Cardiac septum (tissue), 1 donor: Measurements from ENCODE around the gene TMEM184C. TPM values are rescaled to one million over a fixed set of nuclear protein-coding genes. Genes with fewer than 3 reads are reported as not detected.
A peak's percentile ranks its signal among the peaks of the same experiment; 100 is the strongest.

Source experiments
- DNase-seq: peaks from one replicate; pipeline ENCODE4 v3.0.0-alpha.2; 2020; ENCODE audit warnings: low spot score
- intact Hi-C: fragments of 100-400 bp; cut with DNase I; formaldehyde crosslinking; loops from one replicate; pipeline ENCODE4 v1.14.0; 2022
- total RNA-seq: library from RNA; stranded (reverse); fragmentation: NEBNext Ultra II Directional; extraction: Animal tissue kit (Norgen Biotek cat#: 25700); gene quantifications from one replicate; pipeline ENCODE4 v1.2.1, GENCODE V29; 2021
- donor health status: DM: no; HTN: no; CAD: no.

TMEM184C gene
- total RNA-seq, 1 donor from 2014 or later: 19.0 TPM

GRCh38 chr4:147640331-147640730 is 23.1 kb downstream of the TMEM184C start:
- intact Hi-C loops: no loop called here
- no peak for DNase-seq

GRCh38 chr4:147643616-147644015 is 26.4 kb downstream of the TMEM184C start:
- intact Hi-C loops: no loop called here

GRCh38 chr4:147644471-147644870 is 27.3 kb downstream of the TMEM184C start:
- DNase-seq: no peak
- intact Hi-C loops: no loop called here

More at GRCh38 chr4:147643616-147644015, 26.4 kb downstream of the TMEM184C start:
- no peak for DNase-seq

- no peak for DNase-seq
- intact Hi-C loops: no loop called here
Measured at GRCh38 chr4:147645099-147645498, 27.9 kb downstream of the TMEM184C start.

GRCh38 chr4:147648656-147649055 is 31.5 kb downstream of the TMEM184C start:
- no peak for DNase-seq
- intact Hi-C loops: no loop called here

- no peak for DNase-seq
- intact Hi-C loops: no loop called here
Measured at GRCh38 chr4:147651563-147651962, 34.4 kb downstream of the TMEM184C start.

GRCh38 chr4:147655639-147656038 is 38.4 kb downstream of the TMEM184C start:
- intact Hi-C loops: no loop called here
- no peak for DNase-seq

- intact Hi-C loops: no loop called here
- no peak for DNase-seq
Measured at GRCh38 chr4:147658501-147658900, 41.3 kb downstream of the TMEM184C start.

- no peak for DNase-seq
- intact Hi-C loops: no loop called here
Measured at GRCh38 chr4:147674073-147674472, 56.9 kb downstream of the TMEM184C start.

- intact Hi-C loops: no loop called here
- no peak for DNase-seq
Measured at GRCh38 chr4:147674496-147674895, 57.3 kb downstream of the TMEM184C start.

GRCh38 chr4:147678106-147678505 is 60.9 kb downstream of the TMEM184C start:
- intact Hi-C loops: no loop called here
- no peak for DNase-seq

- DNase-seq: no peak
- intact Hi-C loops: no loop called here
Measured at GRCh38 chr4:147678796-147679549, 61.8 kb downstream of the TMEM184C start.

- no peak for DNase-seq
Measured at GRCh38 chr4:147682755-147683154, 65.6 kb downstream of the TMEM184C start.

GRCh38 chr4:147683188-147683591 is 66.0 kb downstream of the TMEM184C start:
- intact Hi-C loops: loop anchor here (5.0 kb wide), 1 partner anchor 66 kb away; the partner anchor contains the start of gene TMEM184C
- DNase-seq: no peak

More at GRCh38 chr4:147682755-147683154, 65.6 kb downstream of the TMEM184C start:
- intact Hi-C loops: loop anchor here (5.0 kb wide), 1 partner anchor 65 kb away; the partner anchor contains the start of gene TMEM184C

- peak; percentile 96 for DNase-seq
- intact Hi-C loops: loop anchor here (5.0 kb wide), 1 partner anchor 67 kb away; the partner anchor contains the start of gene TMEM184C
Measured at GRCh38 chr4:147683717-147684700, 66.8 kb downstream of the TMEM184C start, which contains the start of gene PRMT9. TSS of gene PRMT9 (minus strand) at chr4:147684163. CDS start at chr4:147683987, 176 bp downstream.

- DNase-seq: no peak
Measured at GRCh38 chr4:147689067-147689466, 71.9 kb downstream of the TMEM184C start.

GRCh38 chr4:147691820-147692219 is 74.6 kb downstream of the TMEM184C start:
- intact Hi-C loops: no loop called here
- no peak for DNase-seq

More at GRCh38 chr4:147689067-147689466, 71.9 kb downstream of the TMEM184C start:
- intact Hi-C loops: no loop called here

GRCh38 chr4:147693218-147693617 is 76.0 kb downstream of the TMEM184C start:
- intact Hi-C loops: no loop called here
- DNase-seq: no peak

- intact Hi-C loops: no loop called here
Measured at GRCh38 chr4:147696866-147697265, 79.7 kb downstream of the TMEM184C start.

GRCh38 chr4:147704846-147705245 is 87.6 kb downstream of the TMEM184C start:
- DNase-seq: no peak
- intact Hi-C loops: no loop called here

More at GRCh38 chr4:147696866-147697265, 79.7 kb downstream of the TMEM184C start:
- DNase-seq: no peak
